Activated naive CD4-positive, alpha-beta T cell treated with anti-CD3 and anti-CD28 coated beads, Interleukin-2, amount 50 U/mL, for 72 hours (primary cell): Measurements from ENCODE around the gene SLC25A10. TPM values are rescaled to one million over a fixed set of nuclear protein-coding genes. Genes with fewer than 3 reads are reported as not detected.

Experiments used
- total RNA-seq, 2 donors: library from RNA; stranded (reverse); gene quantifications; one replicate each; pipeline ENCODE4 v1.2.3, GENCODE V29; 2022

The SLC25A10 gene
- total RNA-seq, 2 donors from 2014 or later: 23.0 to 27.8 TPM

Other genes with a start within 250 kb of the SLC25A10 start
- gene ACTG1, start 199.5 kb upstream of the SLC25A10 start, total RNA-seq: 1,000 to 10,000 TPM; 6,062 to 6,573 TPM
- gene FSCN2, start 183.9 kb upstream of the SLC25A10 start, total RNA-seq: under 1 TPM; 0.30 to 0.86 TPM
- 10 to 100 TPM; 19.8 to 37.9 TPM for gene FAAP100, start 159.9 kb upstream of the SLC25A10 start, total RNA-seq
- 100 to 1,000 TPM in 1 of 2 donors, 10 to 100 TPM in 1; 67.3 to 173 TPM for gene NPLOC4, start 75.2 kb upstream of the SLC25A10 start, total RNA-seq
- gene TSPAN10, start 75.1 kb upstream of the SLC25A10 start, total RNA-seq: under 1 TPM; 0.56 to 0.75 TPM
- 1 to 10 TPM; 5.8 to 8.1 TPM for gene PDE6G, start 55.7 kb upstream of the SLC25A10 start, total RNA-seq
- gene OXLD1, start 45.7 kb upstream of the SLC25A10 start, total RNA-seq: 10 to 100 TPM; 20.1 to 43.7 TPM
- gene CCDC137, start 45.5 kb upstream of the SLC25A10 start, total RNA-seq: 10 to 100 TPM; 35.0 to 38.7 TPM
- gene ARL16, start 28.5 kb upstream of the SLC25A10 start, total RNA-seq: 10 to 100 TPM; 12.6 to 30.6 TPM
- 100 to 1,000 TPM; 111 to 168 TPM for gene HGS, start 28.3 kb upstream of the SLC25A10 start, total RNA-seq
- 100 to 1,000 TPM in 1 of 2 donors, 10 to 100 TPM in 1; 61.8 to 105 TPM for gene MRPL12, start 8.9 kb upstream of the SLC25A10 start, total RNA-seq
- not detected for gene GCGR, start 91.9 kb downstream of the SLC25A10 start, total RNA-seq
- gene MCRIP1, start 121.0 kb downstream of the SLC25A10 start, total RNA-seq: 10 to 100 TPM; 40.4 to 55.3 TPM
- gene PPP1R27, start 122.8 kb downstream of the SLC25A10 start, total RNA-seq: not detected
- 100 to 1,000 TPM; 382 to 460 TPM for gene P4HB, start 148.3 kb downstream of the SLC25A10 start, total RNA-seq
- gene ARHGDIA, start 159.1 kb downstream of the SLC25A10 start, total RNA-seq: 100 to 1,000 TPM; 328 to 513 TPM
- 100 to 1,000 TPM; 186 TPM for gene ALYREF, start 179.3 kb downstream of the SLC25A10 start, total RNA-seq
- 100 to 1,000 TPM; 122 to 154 TPM for gene ANAPC11, start 179.4 kb downstream of the SLC25A10 start, total RNA-seq
- under 1 TPM in 1 of 2 donors, not detected in 1; 0.27 TPM for gene NPB, start 190.0 kb downstream of the SLC25A10 start, total RNA-seq
- gene PCYT2, start 199.1 kb downstream of the SLC25A10 start, total RNA-seq: 10 to 100 TPM; 16.4 to 20.1 TPM
- gene SIRT7, start 205.9 kb downstream of the SLC25A10 start, total RNA-seq: 10 to 100 TPM; 35.7 to 43.7 TPM
- gene MAFG, start 215.5 kb downstream of the SLC25A10 start, total RNA-seq: 10 to 100 TPM; 19.6 to 35.2 TPM
- 10 to 100 TPM; 30.3 to 75.1 TPM for gene PYCR1, start 225.0 kb downstream of the SLC25A10 start, total RNA-seq
- gene MYADML2, start 234.9 kb downstream of the SLC25A10 start, total RNA-seq: not detected
- 1 to 10 TPM in 1 of 2 donors, under 1 TPM in 1; 0.39 to 1.1 TPM for gene NOTUM, start 248.9 kb downstream of the SLC25A10 start, total RNA-seq